PC-3 (cell line): Measurements from ENCODE around the gene ZSCAN2. TPM values are rescaled to one million over a fixed set of nuclear protein-coding genes. Genes with fewer than 3 reads are reported as not detected.
"Not testable (repeated sequence)": the region's sequence is repeated elsewhere in the genome, so short reads cannot be mapped to it uniquely, and the experiment has no call there.

Experiments used
- ATAC-seq: fragments of 200-7000 bp; cut with Tn5 transposase; 2 replicates; pipeline ENCODE4 v1.9.1; 2020; ENCODE audit warnings: mild to moderate bottlenecking, moderate library complexity
- BruUV-seq: library from RNA; stranded (reverse); fragments of 400-500 nt; replicated peaks from 2 replicates; lab custom pipeline; 2021; lab: Mats Ljungman, UMichigan
- CTCF ChIA-PET: fragments of 300-600 bp; sonication (Branson Sonifier 250); formaldehyde crosslinking; loops from one replicate; lab custom pipeline; 2022; ENCODE audit warnings: antibody characterized with exemption; lab: Charles Lee
- POLR2A ChIA-PET: fragments of 300-600 bp; sonication (Branson Sonifier 250); formaldehyde crosslinking; loops from one replicate; lab custom pipeline; 2022; ENCODE audit warnings: antibody characterized with exemption; ENCODE audit not compliant: unreplicated experiment; lab: Charles Lee
- DNase-seq: peaks from one replicate; pipeline ENCODE4 v3.0.0-alpha.2; 2015
- H2AFZ ChIP-seq: fragments of 300-600 bp; sonication (generic); 2 replicates; pipeline ENCODE4 v1.6.0; 2016; ENCODE audit warnings: antibody characterized with exemption, low read length
- H3F3A ChIP-seq: fragments of 300-600 bp; sonication (generic); one replicate; pipeline ENCODE4 v1.6.0; 2017; ENCODE audit warnings: antibody characterized with exemption, low read length, control low read depth, mild to moderate bottlenecking; ENCODE audit not compliant: unreplicated experiment
- H3K27ac ChIP-seq: fragments of 300-600 bp; sonication (generic); 2 replicates; pipeline ENCODE4 v1.5.1; 2016; ENCODE audit warnings: mild to moderate bottlenecking, low read length
- H3K27me3 ChIP-seq: fragments of 300-600 bp; sonication (generic); 2 replicates; pipeline ENCODE4 v1.6.1; 2016; ENCODE audit warnings: low read length, mixed read lengths
- H3K36me3 ChIP-seq: fragments of 300-600 bp; sonication (generic); 2 replicates; pipeline ENCODE4 v1.6.1; 2016; ENCODE audit warnings: low read depth, mixed run types, low read length, mixed read lengths
- H3K4me1 ChIP-seq: fragments of 300-600 bp; sonication (generic); 2 replicates; pipeline ENCODE4 v1.5.1; 2016; ENCODE audit warnings: low read length; ENCODE audit not compliant: insufficient read depth
- H3K4me2 ChIP-seq: fragments of 300-600 bp; sonication (generic); 2 replicates; pipeline ENCODE4 v1.6.0; 2016; ENCODE audit warnings: low read length
- H3K4me3 ChIP-seq: fragments of 300-600 bp; sonication (generic); 2 replicates; pipeline ENCODE4 v1.5.1; 2016; ENCODE audit warnings: mild to moderate bottlenecking, low read length, mixed read lengths
- H3K79me2 ChIP-seq: fragments of 300-600 bp; sonication (generic); 2 replicates; pipeline ENCODE4 v1.6.1; 2017; ENCODE audit warnings: low read length, mixed read lengths
- H3K9ac ChIP-seq: fragments of 300-600 bp; sonication (generic); 2 replicates; pipeline ENCODE4 v1.6.0; 2016; ENCODE audit warnings: mild to moderate bottlenecking, low read length
- H3K9me2 ChIP-seq: fragments of 300-600 bp; sonication (generic); replicated peaks from 2 replicates; pipeline ENCODE4 v1.6.1; 2016; ENCODE audit warnings: mixed run types, low read length, mixed read lengths
- H3K9me3 ChIP-seq: fragments of 300-600 bp; sonication (generic); 2 replicates; pipeline ENCODE4 v1.6.1; 2016; ENCODE audit warnings: low read length, mixed read lengths
- H4K20me1 ChIP-seq: fragments of 300-600 bp; sonication (generic); 2 replicates; pipeline ENCODE4 v1.6.1; 2016; ENCODE audit warnings: low read length, mixed read lengths
- CTCF ChIP-seq: fragments of 300-600 bp; sonication (generic); conservative IDR thresholded peaks from 2 replicates; pipeline ENCODE4 v1.5.1; 2017; ENCODE audit warnings: antibody characterized with exemption, low read depth, mild to moderate bottlenecking, low read length
- EZH2 ChIP-seq: fragments of 300-600 bp; sonication (generic); IDR thresholded peaks from one replicate; pipeline ENCODE4 v1.6.1; 2017; ENCODE audit warnings: antibody characterized with exemption, mild to moderate bottlenecking, low read length; ENCODE audit not compliant: unreplicated experiment
- EZH2phosphoT487 ChIP-seq: fragments of 300-600 bp; sonication (generic); IDR thresholded peaks from 2 replicates; pipeline ENCODE4 v1.6.1; 2018; ENCODE audit warnings: mild to moderate bottlenecking, antibody characterized with exemption, low read length, borderline replicate concordance
- intact Hi-C: fragments of 100-400 bp; cut with micrococcal nuclease; formaldehyde crosslinking; loops from 2 replicates; pipeline ENCODE4 v1.9.0; 2023
- total RNA-seq: library from RNA; depleted of rRNA; stranded (reverse); fragments of >200 nt; gene quantifications from 2 replicates; pipeline ENCODE4 v1.2.3, GENCODE V29; 2014

The ZSCAN2 gene
- total RNA-seq, 1 experiment from 2014 or later: 15.0 TPM

- H3K9me3 ChIP-seq, H3K4me3 ChIP-seq, H3K36me3 ChIP-seq, H4K20me1 ChIP-seq, intact Hi-C loops, POLR2A ChIA-PET, H3K79me2 ChIP-seq, BruUV-seq, H3K27me3 ChIP-seq, H3K9me2 ChIP-seq, H3K9ac ChIP-seq, H3F3A ChIP-seq: not testable (repeated sequence)
- peak overlapping the region; percentile 25; the same call in 1 of the 2 replicates for H3K27ac ChIP-seq
- H3K4me1 ChIP-seq: peaks cover 13% of the 10 kb centered on the region
- DNase-seq: peak; percentile 87
- H3K4me2 ChIP-seq: peak overlapping the region; percentile 47
- ATAC-seq: peak; percentile 97
- peak overlapping the region; percentile 77 for H2AFZ ChIP-seq
- CTCF ChIA-PET: interaction anchor here (0.8 kb wide), 1 partner anchor 9 kb away, joined by 3 read pairs; no protein-coding TSS in a partner anchor
These were observed 21.5 kb upstream of the ZSCAN2 start for GRCh38 chr15:84579261-84579721.

- CTCF ChIA-PET, intact Hi-C loops, H3K79me2 ChIP-seq, H4K20me1 ChIP-seq, H3K9me3 ChIP-seq, H3K9me2 ChIP-seq, H3K27me3 ChIP-seq, H3K4me3 ChIP-seq, POLR2A ChIA-PET, DNase-seq, H3K36me3 ChIP-seq, BruUV-seq, H3K4me2 ChIP-seq, H3K27ac ChIP-seq, H2AFZ ChIP-seq, ATAC-seq, H3K9ac ChIP-seq, H3F3A ChIP-seq: not testable (repeated sequence)
- peaks cover 13% of the 10 kb centered on the region for H3K4me1 ChIP-seq
These were observed 19.0 kb upstream of the ZSCAN2 start for GRCh38 chr15:84581676-84582428.

GRCh38 chr15:84582583-84583157 lies 18.1 kb upstream of the ZSCAN2 start:
- no peaks in the 10 kb centered on the region for H3K9me2 ChIP-seq
- H3K27ac ChIP-seq: no peak overlapping the region
- H3K79me2 ChIP-seq: no peaks in the 10 kb centered on the region
- intact Hi-C loops: no loop called here
- H3K36me3 ChIP-seq: no peaks in the 10 kb centered on the region
- DNase-seq: peak; percentile 23
- ChIA-PET CTCF (no interaction called here), POLR2A (no interaction called here)
- no peak overlapping the region for H3K9ac ChIP-seq
- H3K9me3 ChIP-seq: no peaks in the 10 kb centered on the region
- H4K20me1 ChIP-seq: no peaks in the 10 kb centered on the region
- TF ChIP-seq EZH2 (no peak), EZH2phosphoT487 (no peak), CTCF (no peak)
- no peaks in the 10 kb centered on the region for H3F3A ChIP-seq
- no peak overlapping the region for H2AFZ ChIP-seq
- H3K27me3 ChIP-seq: no peaks in the 10 kb centered on the region
- no peak for ATAC-seq
- H3K4me1 ChIP-seq: peaks cover 13% of the 10 kb centered on the region
- H3K4me3 ChIP-seq: no peak overlapping the region
- BruUV-seq: no TSS peak
- no peak overlapping the region for H3K4me2 ChIP-seq

GRCh38 chr15:84583921-84584320 lies 16.9 kb upstream of the ZSCAN2 start:
- H3K4me1 ChIP-seq: peaks cover 13% of the 10 kb centered on the region
- H3K27me3 ChIP-seq, BruUV-seq, H3K79me2 ChIP-seq, ATAC-seq, intact Hi-C loops, H3K9me3 ChIP-seq, H4K20me1 ChIP-seq, CTCF ChIA-PET, H3K9ac ChIP-seq, POLR2A ChIA-PET, H2AFZ ChIP-seq, H3K27ac ChIP-seq, H3K4me2 ChIP-seq, H3F3A ChIP-seq, H3K4me3 ChIP-seq, H3K36me3 ChIP-seq, H3K9me2 ChIP-seq, DNase-seq: not testable (repeated sequence)
